ENCODE data around the gene MAU2.

DNA sequence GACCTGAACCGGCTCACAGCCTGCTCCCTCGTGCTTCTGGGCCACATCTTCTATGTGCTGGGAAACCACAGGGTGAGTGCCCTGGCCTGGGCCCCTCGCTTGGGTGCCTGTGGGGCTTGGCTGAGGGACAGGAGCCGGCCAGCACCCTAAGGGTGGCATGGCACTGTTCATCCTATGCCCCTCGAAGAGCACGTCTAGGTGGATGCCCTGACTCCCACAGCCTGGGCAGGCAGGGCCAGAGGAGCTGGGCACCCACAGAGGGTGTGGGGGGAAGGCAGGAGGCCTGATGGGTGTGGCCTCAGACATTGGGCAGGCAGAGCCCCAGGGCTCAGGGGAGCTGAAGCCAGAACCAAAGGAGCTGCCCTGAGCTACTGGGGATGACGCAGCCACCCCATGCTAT lies 28.7 kb downstream of the MAU2 start:
- TF ChIP-seq RARB (CRISPR knock-in tag; IDR thresholded peaks at IDR 0.05) (no peak), OSR1 (CRISPR knock-in tag; IDR thresholded peaks at IDR 0.05) (no peak), ZNF8 (CRISPR knock-in tag; IDR thresholded peaks at IDR 0.05) (no peak), PPARA (CRISPR knock-in tag; IDR thresholded peaks at IDR 0.05; ENCODE audit: borderline replicate concordance) (no peak), TOX (CRISPR knock-in tag; IDR thresholded peaks at IDR 0.05; ENCODE audit: borderline replicate concordance) (no peak), BACH2 (CRISPR knock-in tag; IDR thresholded peaks at IDR 0.05; ENCODE audit: borderline replicate concordance) (no peak), CSDC2 (CRISPR knock-in tag; IDR thresholded peaks at IDR 0.05) (no peak), ZNF565 (CRISPR knock-in tag; conservative IDR thresholded peaks at IDR 0.05; ENCODE audit: low read depth) (no peak), ESRRG (CRISPR knock-in tag; IDR thresholded peaks at IDR 0.05) (no peak), GLIS3 (CRISPR knock-in tag; IDR thresholded peaks at IDR 0.05) (no peak), TCF4 (CRISPR knock-in tag; IDR thresholded peaks at IDR 0.05; ENCODE audit: borderline replicate concordance) (no peak)
- TF ChIP-seq, protein P1, sequence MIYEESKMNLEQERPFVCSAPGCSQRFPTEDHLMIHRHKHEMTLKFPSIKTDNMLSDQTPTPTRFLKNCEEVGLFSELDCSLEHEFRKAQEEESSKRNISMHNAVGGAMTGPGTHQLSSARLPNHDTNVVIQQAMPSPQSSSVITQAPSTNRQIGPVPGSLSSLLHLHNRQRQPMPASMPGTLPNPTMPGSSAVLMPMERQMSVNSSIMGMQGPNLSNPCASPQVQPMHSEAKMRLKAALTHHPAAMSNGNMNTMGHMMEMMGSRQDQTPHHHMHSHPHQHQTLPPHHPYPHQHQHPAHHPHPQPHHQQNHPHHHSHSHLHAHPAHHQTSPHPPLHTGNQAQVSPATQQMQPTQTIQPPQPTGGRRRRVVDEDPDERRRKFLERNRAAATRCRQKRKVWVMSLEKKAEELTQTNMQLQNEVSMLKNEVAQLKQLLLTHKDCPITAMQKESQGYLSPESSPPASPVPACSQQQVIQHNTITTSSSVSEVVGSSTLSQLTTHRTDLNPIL (CRISPR knock-in tag; IDR thresholded peaks at IDR 0.05; ENCODE audit: low read depth), result no peak
- TF ChIP-seq, protein P2, sequence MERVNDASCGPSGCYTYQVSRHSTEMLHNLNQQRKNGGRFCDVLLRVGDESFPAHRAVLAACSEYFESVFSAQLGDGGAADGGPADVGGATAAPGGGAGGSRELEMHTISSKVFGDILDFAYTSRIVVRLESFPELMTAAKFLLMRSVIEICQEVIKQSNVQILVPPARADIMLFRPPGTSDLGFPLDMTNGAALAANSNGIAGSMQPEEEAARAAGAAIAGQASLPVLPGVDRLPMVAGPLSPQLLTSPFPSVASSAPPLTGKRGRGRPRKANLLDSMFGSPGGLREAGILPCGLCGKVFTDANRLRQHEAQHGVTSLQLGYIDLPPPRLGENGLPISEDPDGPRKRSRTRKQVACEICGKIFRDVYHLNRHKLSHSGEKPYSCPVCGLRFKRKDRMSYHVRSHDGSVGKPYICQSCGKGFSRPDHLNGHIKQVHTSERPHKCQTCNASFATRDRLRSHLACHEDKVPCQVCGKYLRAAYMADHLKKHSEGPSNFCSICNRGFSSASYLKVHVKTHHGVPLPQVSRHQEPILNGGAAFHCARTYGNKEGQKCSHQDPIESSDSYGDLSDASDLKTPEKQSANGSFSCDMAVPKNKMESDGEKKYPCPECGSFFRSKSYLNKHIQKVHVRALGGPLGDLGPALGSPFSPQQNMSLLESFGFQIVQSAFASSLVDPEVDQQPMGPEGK (CRISPR knock-in tag; IDR thresholded peaks at IDR 0.05; ENCODE audit: borderline replicate concordance), result no peak

Measured in SK-N-SH treated with all-trans-retinoic acid at 6 μM for 48 hours (cell line).